GM21528 (cell line): ENCODE results near the gene ZNF407.

Source experiments
- ATAC-seq: cut with Tn5 transposase; IDR thresholded peaks from one replicate; pipeline ENCODE4 v1.9.1; 2021; ENCODE audit warnings: mild to moderate bottlenecking, moderate library complexity; ENCODE audit not compliant: unreplicated experiment, low FRiP score

ZNF407 gene

GRCh38 chr18:75029481-75029880 lies 431.8 kb downstream of the ZNF407 start:
- ATAC-seq: no peak

GRCh38 chr18:75031717-75032317 lies 434.1 kb downstream of the ZNF407 start:
- ATAC-seq: no peak

- no peak for ATAC-seq
Measured at GRCh38 chr18:75033516-75033915, 435.8 kb downstream of the ZNF407 start.

- ATAC-seq: no peak
Measured at GRCh38 chr18:75034937-75035336, 437.3 kb downstream of the ZNF407 start.

- no peak for ATAC-seq
Measured at GRCh38 chr18:75035928-75036327, 438.3 kb downstream of the ZNF407 start.

- ATAC-seq: no peak
Measured at GRCh38 chr18:75036917-75037688, 439.4 kb downstream of the ZNF407 start.

GRCh38 chr18:75037689-75037955 lies 440.0 kb downstream of the ZNF407 start:
- no peak for ATAC-seq

- no peak for ATAC-seq
Measured at GRCh38 chr18:75041586-75041985, 443.9 kb downstream of the ZNF407 start.

- no peak for ATAC-seq
Measured at GRCh38 chr18:75043478-75043877, 445.8 kb downstream of the ZNF407 start.

- no peak for ATAC-seq
Measured at GRCh38 chr18:75044296-75044695, 446.6 kb downstream of the ZNF407 start.

- no peak for ATAC-seq
Measured at GRCh38 chr18:75044791-75045190, 447.1 kb downstream of the ZNF407 start.

GRCh38 chr18:75045272-75045671 lies 447.6 kb downstream of the ZNF407 start:
- no peak for ATAC-seq

GRCh38 chr18:75047240-75047961 lies 449.7 kb downstream of the ZNF407 start:
- ATAC-seq: no peak

GRCh38 chr18:75048776-75049454 lies 451.2 kb downstream of the ZNF407 start:
- ATAC-seq: no peak

- ATAC-seq: no peak
Measured at GRCh38 chr18:75049455-75049789, 451.8 kb downstream of the ZNF407 start.

- no peak for ATAC-seq
Measured at GRCh38 chr18:75051757-75052156, 454.1 kb downstream of the ZNF407 start.

- ATAC-seq: no peak
Measured at GRCh38 chr18:75052475-75052874, 454.8 kb downstream of the ZNF407 start.

- no peak for ATAC-seq
Measured at GRCh38 chr18:75053028-75053629, 455.5 kb downstream of the ZNF407 start.

- ATAC-seq: no peak
Measured at GRCh38 chr18:75054046-75054445, 456.4 kb downstream of the ZNF407 start.

- ATAC-seq: no peak
Measured at GRCh38 chr18:75054611-75055010, 456.9 kb downstream of the ZNF407 start.
